Measurements from ENCODE around the gene TNN.

DNA sequence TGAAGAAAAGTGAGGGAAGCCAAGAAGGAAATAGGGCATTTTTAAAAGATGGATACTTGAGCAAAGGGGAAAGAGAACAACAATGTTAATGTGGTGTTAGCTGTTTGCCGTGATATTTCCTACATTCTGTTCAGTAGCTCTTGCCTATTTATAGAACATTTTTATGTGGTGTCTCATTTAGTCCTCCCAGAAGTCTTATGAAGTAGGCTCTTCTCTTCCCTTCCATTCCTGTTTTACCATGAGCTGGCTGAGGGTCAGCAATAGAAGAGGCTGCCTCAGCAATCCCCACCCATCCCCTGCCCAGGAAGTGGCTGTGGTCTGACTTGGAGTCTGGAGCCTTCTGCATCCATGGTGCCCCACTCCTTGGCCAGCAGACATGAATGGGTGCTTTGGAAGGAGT lies 64.8 kb downstream of the TNN start:
- TF ChIP-seq, protein P1, sequence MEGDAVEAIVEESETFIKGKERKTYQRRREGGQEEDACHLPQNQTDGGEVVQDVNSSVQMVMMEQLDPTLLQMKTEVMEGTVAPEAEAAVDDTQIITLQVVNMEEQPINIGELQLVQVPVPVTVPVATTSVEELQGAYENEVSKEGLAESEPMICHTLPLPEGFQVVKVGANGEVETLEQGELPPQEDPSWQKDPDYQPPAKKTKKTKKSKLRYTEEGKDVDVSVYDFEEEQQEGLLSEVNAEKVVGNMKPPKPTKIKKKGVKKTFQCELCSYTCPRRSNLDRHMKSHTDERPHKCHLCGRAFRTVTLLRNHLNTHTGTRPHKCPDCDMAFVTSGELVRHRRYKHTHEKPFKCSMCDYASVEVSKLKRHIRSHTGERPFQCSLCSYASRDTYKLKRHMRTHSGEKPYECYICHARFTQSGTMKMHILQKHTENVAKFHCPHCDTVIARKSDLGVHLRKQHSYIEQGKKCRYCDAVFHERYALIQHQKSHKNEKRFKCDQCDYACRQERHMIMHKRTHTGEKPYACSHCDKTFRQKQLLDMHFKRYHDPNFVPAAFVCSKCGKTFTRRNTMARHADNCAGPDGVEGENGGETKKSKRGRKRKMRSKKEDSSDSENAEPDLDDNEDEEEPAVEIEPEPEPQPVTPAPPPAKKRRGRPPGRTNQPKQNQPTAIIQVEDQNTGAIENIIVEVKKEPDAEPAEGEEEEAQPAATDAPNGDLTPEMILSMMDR (conservative IDR thresholded peaks at IDR 0.05; ENCODE audit: low read depth, low read length): no peak
- TF ChIP-seq EZH2phosphoT487 (IDR thresholded peaks at IDR 0.05; ENCODE audit: borderline replicate concordance, low read length): no peak
- no peak for TF ChIP-seq EZH2 (IDR thresholded peaks at IDR 0.05; ENCODE audit: low read length, unreplicated experiment)
